Measurements from ENCODE around the gene ARHGEF28.

ARHGEF28 gene

GRCh38 chr5:73797132-73797510, 171.1 kb downstream of the ARHGEF28 start:
- in situ Hi-C loops (cut with MboI; ENCODE audit: low sequenced_read_pairs, unreplicated experiment), result no loop called here

DNA sequence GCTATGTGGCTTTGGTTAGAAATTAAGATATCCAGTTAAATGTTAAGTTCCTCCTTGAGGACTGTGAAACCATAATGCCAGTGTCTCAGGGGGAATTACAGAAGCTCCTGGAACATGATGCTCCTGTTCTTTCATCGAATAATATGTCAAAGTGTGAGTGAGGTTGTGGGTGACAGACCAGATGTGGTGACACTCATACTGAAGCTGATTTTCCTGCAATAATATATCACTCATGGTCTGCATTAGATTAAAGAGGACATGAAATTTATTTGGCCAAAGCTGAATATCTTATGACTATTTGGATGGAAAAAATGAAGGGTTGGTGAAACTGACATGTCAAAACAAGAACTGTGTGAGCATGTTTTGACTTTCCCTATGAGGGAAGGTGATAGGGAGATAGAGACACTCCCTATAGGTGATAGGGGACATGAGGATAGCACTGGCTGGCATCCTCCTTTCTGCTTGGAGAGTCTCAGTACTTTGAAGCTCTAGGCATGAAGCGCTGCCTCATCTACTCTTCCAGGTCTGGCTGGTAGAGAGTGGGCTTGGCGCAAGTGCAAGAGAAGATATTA, 173.5 kb downstream of the ARHGEF28 start:
- in situ Hi-C loops (cut with MboI; ENCODE audit: low sequenced_read_pairs, unreplicated experiment), result no loop called here
- no peak for DNase-seq (ENCODE audit: low spot score)
- TF ChIP-seq, protein P1, sequence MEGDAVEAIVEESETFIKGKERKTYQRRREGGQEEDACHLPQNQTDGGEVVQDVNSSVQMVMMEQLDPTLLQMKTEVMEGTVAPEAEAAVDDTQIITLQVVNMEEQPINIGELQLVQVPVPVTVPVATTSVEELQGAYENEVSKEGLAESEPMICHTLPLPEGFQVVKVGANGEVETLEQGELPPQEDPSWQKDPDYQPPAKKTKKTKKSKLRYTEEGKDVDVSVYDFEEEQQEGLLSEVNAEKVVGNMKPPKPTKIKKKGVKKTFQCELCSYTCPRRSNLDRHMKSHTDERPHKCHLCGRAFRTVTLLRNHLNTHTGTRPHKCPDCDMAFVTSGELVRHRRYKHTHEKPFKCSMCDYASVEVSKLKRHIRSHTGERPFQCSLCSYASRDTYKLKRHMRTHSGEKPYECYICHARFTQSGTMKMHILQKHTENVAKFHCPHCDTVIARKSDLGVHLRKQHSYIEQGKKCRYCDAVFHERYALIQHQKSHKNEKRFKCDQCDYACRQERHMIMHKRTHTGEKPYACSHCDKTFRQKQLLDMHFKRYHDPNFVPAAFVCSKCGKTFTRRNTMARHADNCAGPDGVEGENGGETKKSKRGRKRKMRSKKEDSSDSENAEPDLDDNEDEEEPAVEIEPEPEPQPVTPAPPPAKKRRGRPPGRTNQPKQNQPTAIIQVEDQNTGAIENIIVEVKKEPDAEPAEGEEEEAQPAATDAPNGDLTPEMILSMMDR (IDR thresholded peaks at IDR 0.05; ENCODE audit: borderline replicate concordance, control extremely low read depth, extremely low read depth, insufficient read depth, missing control alignments), result no peak

More at GRCh38 chr5:73797132-73797510, 171.1 kb downstream of the ARHGEF28 start:
- no peak for DNase-seq (ENCODE audit: low spot score)
- TF ChIP-seq, protein P1 (IDR thresholded peaks at IDR 0.05; ENCODE audit: borderline replicate concordance, control extremely low read depth, extremely low read depth, insufficient read depth, missing control alignments), result no peak

DNA sequence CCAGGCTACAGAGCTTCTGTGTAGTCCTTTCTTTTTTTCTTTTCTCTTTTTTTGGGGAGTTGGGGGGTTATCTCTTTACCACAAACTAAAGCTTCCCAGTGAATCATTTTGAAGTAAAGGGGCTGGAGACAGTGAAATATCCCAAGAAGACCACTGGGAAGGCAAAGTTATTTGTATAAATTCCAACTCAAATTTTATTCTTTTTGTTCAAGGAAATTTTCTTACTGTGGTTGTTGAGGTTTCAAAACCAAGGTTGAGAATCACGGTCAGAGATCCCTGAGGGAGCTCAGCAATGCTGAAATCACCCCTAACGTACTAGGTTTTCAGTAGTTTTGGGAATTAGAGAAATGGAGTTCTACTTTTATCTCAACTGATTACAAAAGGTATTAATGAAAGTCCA, 175.7 kb downstream of the ARHGEF28 start:
- in situ Hi-C loops (cut with MboI; ENCODE audit: low sequenced_read_pairs, unreplicated experiment), result no loop called here
- no peak for DNase-seq (ENCODE audit: low spot score)
- TF ChIP-seq, protein P1 (IDR thresholded peaks at IDR 0.05; ENCODE audit: borderline replicate concordance, control extremely low read depth, extremely low read depth, insufficient read depth, missing control alignments), result no peak

GRCh38 chr5:73805449-73805848, 179.5 kb downstream of the ARHGEF28 start:
- in situ Hi-C loops (cut with MboI; ENCODE audit: low sequenced_read_pairs, unreplicated experiment), result no loop called here
- TF ChIP-seq, protein P1 (IDR thresholded peaks at IDR 0.05; ENCODE audit: borderline replicate concordance, control extremely low read depth, extremely low read depth, insufficient read depth, missing control alignments), result no peak
- DNase-seq (ENCODE audit: low spot score), result no peak

GRCh38 chr5:73808911-73809310, 182.9 kb downstream of the ARHGEF28 start:
- in situ Hi-C loops (cut with MboI; ENCODE audit: low sequenced_read_pairs, unreplicated experiment), result no loop called here
- DNase-seq (ENCODE audit: low spot score), result no peak
- TF ChIP-seq, protein P1 (IDR thresholded peaks at IDR 0.05; ENCODE audit: borderline replicate concordance, control extremely low read depth, extremely low read depth, insufficient read depth, missing control alignments), result no peak

DNA sequence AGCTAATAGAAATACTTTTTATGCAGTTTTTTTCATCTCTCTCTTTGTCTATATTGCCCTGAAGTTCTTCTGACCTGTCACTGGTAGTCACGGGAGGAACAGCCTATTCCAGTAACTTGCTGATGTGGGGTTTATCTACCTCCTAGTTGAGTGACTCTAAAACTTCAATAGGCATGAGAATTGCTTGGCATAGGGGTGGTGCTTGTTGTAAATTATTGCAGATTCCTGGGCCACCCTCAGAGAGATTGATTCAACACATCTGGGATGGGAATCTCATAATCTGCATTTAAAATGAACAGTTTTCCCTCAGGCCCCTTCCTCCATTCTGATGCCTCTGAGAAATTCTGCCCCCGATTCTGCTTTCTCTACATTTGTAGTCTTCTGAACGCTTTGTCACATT, 184.4 kb downstream of the ARHGEF28 start:
- TF ChIP-seq, protein P1 (IDR thresholded peaks at IDR 0.05; ENCODE audit: borderline replicate concordance, control extremely low read depth, extremely low read depth, insufficient read depth, missing control alignments), result no peak
- no peak for DNase-seq (ENCODE audit: low spot score)

More for the DNA sequence above, 184.4 kb downstream of the ARHGEF28 start:
- in situ Hi-C loops (cut with MboI; ENCODE audit: low sequenced_read_pairs, unreplicated experiment), result no loop called here
